K562 (cell line): ENCODE measurements around the gene LMAN1. TPM values are rescaled to one million over a fixed set of nuclear protein-coding genes. Genes with fewer than 3 reads are reported as not detected.

Experiments used
- BCLAF1 ChIP-seq, 2 experiments: fragments of 450-650 bp in 1 of 2; IDR thresholded peaks; 2 replicates each; pipeline ENCODE4 v1.6.1; 2011 to 2017; ENCODE audit warnings: low read depth in 2 of 2, antibody characterized with exemption in 1 of 2, borderline replicate concordance in 1 of 2, low read length in 1 of 2, mild to moderate bottlenecking in 1 of 2, mixed read lengths in 1 of 2; ENCODE audit not compliant: control insufficient read depth in 1 of 2
- POLR2A ChIP-seq: fragments of 450-650 bp; conservative IDR thresholded peaks from 2 replicates; pipeline ENCODE4 v1.6.1; 2016
- SNRNP70 ChIP-seq: fragments of 200-400 bp; formaldehyde crosslinking; optimal IDR thresholded peaks from 2 replicates; pipeline ENCODE3; 2017; ENCODE audit warnings: low read depth, low read length
- polyA plus RNA-seq, 8 experiments: library from polyadenylated mRNA; depleted of rRNA in 4 of 8; stranded (reverse) in 5 of 8; unstranded in 3 of 8; fragments of >200 nt; fragmentation: Nextera tagmentation in 2 of 8; fragmentation: Illumina TruSeq in 1 of 8; extraction: Ambion mirVana in 2 of 8; extraction: Trizol in 1 of 8; gene quantifications; 2 replicates each; pipeline versions ENCODE4 v1.2.1 to v1.2.3, GENCODE V29; 2011 to 2014; ENCODE audit warnings: inconsistent platforms in 1 of 8, missing spikeins in 1 of 8
- total RNA-seq, 7 experiments: library from RNA; depleted of rRNA in 6 of 7; stranded (reverse); fragments of >200 nt in 6 of 7; fragmentation: Illumina TruSeq in 2 of 7; extraction: Trizol in 2 of 7; gene quantifications; 2 replicates each; pipeline versions ENCODE4 v1.2.1 to v1.2.3, GENCODE V29; 2011 to 2021; ENCODE audit warnings: low replicate concordance in 1 of 7
- TF ChIP-seq, protein P1 (sequence below): sonication (generic); formaldehyde crosslinking; IDR thresholded peaks from 2 replicates; pipeline ENCODE4 v1.8.0; 2023; ENCODE audit warnings: missing genetic modification reagents, mild to moderate bottlenecking, borderline replicate concordance
- TF ChIP-seq, protein P2 (sequence below): fragments of 450-650 bp; IDR thresholded peaks from 2 replicates; pipeline ENCODE4 v1.6.1; 2016; ENCODE audit warnings: borderline replicate concordance
- TF ChIP-seq, protein P3 (sequence below), 2 experiments: fragments of 150-350 bp in 1 of 2; IDR thresholded peaks; 2 replicates each; pipeline ENCODE4 v1.6.1; 2012 to 2016; ENCODE audit warnings: low read depth in 2 of 2, low read length in 2 of 2, mild to moderate bottlenecking in 1 of 2, moderate library complexity in 1 of 2

LMAN1 gene
- total and polyA plus RNA-seq, 9 of the 15 experiments (the other 6 are each of a cell fraction or from before 2014, with no cell fraction given), result 18.8 to 108 (median 71.2) TPM

DNA sequence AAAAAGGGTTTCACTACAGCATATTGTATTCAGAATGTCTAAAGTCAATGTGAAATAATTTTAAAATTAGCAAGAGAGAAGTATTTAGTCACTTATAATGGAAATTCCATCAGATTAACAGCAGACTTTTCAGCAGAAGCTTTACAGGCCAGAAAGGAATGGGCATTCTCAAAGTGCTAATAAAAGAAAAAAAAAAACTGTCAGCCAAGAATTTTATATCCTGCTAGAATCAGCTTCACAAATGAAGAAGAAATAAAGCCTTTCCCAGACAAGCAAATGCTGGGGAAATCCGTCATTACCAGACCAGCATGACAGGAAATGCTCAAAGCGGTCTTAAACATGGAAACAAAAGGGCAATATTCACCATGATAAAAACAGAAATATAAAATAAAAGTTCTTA lies 18.8 kb downstream of the LMAN1 start (continued):
- TF ChIP-seq, protein P1, sequence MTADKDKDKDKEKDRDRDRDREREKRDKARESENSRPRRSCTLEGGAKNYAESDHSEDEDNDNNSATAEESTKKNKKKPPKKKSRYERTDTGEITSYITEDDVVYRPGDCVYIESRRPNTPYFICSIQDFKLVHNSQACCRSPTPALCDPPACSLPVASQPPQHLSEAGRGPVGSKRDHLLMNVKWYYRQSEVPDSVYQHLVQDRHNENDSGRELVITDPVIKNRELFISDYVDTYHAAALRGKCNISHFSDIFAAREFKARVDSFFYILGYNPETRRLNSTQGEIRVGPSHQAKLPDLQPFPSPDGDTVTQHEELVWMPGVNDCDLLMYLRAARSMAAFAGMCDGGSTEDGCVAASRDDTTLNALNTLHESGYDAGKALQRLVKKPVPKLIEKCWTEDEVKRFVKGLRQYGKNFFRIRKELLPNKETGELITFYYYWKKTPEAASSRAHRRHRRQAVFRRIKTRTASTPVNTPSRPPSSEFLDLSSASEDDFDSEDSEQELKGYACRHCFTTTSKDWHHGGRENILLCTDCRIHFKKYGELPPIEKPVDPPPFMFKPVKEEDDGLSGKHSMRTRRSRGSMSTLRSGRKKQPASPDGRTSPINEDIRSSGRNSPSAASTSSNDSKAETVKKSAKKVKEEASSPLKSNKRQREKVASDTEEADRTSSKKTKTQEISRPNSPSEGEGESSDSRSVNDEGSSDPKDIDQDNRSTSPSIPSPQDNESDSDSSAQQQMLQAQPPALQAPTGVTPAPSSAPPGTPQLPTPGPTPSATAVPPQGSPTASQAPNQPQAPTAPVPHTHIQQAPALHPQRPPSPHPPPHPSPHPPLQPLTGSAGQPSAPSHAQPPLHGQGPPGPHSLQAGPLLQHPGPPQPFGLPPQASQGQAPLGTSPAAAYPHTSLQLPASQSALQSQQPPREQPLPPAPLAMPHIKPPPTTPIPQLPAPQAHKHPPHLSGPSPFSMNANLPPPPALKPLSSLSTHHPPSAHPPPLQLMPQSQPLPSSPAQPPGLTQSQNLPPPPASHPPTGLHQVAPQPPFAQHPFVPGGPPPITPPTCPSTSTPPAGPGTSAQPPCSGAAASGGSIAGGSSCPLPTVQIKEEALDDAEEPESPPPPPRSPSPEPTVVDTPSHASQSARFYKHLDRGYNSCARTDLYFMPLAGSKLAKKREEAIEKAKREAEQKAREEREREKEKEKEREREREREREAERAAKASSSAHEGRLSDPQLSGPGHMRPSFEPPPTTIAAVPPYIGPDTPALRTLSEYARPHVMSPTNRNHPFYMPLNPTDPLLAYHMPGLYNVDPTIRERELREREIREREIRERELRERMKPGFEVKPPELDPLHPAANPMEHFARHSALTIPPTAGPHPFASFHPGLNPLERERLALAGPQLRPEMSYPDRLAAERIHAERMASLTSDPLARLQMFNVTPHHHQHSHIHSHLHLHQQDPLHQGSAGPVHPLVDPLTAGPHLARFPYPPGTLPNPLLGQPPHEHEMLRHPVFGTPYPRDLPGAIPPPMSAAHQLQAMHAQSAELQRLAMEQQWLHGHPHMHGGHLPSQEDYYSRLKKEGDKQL (CRISPR knock-in tag), result no peak
- TF ChIP-seq, protein P2, sequence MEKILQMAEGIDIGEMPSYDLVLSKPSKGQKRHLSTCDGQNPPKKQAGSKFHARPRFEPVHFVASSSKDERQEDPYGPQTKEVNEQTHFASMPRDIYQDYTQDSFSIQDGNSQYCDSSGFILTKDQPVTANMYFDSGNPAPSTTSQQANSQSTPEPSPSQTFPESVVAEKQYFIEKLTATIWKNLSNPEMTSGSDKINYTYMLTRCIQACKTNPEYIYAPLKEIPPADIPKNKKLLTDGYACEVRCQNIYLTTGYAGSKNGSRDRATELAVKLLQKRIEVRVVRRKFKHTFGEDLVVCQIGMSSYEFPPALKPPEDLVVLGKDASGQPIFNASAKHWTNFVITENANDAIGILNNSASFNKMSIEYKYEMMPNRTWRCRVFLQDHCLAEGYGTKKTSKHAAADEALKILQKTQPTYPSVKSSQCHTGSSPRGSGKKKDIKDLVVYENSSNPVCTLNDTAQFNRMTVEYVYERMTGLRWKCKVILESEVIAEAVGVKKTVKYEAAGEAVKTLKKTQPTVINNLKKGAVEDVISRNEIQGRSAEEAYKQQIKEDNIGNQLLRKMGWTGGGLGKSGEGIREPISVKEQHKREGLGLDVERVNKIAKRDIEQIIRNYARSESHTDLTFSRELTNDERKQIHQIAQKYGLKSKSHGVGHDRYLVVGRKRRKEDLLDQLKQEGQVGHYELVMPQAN, result no peak
- TF ChIP-seq, protein P3, sequence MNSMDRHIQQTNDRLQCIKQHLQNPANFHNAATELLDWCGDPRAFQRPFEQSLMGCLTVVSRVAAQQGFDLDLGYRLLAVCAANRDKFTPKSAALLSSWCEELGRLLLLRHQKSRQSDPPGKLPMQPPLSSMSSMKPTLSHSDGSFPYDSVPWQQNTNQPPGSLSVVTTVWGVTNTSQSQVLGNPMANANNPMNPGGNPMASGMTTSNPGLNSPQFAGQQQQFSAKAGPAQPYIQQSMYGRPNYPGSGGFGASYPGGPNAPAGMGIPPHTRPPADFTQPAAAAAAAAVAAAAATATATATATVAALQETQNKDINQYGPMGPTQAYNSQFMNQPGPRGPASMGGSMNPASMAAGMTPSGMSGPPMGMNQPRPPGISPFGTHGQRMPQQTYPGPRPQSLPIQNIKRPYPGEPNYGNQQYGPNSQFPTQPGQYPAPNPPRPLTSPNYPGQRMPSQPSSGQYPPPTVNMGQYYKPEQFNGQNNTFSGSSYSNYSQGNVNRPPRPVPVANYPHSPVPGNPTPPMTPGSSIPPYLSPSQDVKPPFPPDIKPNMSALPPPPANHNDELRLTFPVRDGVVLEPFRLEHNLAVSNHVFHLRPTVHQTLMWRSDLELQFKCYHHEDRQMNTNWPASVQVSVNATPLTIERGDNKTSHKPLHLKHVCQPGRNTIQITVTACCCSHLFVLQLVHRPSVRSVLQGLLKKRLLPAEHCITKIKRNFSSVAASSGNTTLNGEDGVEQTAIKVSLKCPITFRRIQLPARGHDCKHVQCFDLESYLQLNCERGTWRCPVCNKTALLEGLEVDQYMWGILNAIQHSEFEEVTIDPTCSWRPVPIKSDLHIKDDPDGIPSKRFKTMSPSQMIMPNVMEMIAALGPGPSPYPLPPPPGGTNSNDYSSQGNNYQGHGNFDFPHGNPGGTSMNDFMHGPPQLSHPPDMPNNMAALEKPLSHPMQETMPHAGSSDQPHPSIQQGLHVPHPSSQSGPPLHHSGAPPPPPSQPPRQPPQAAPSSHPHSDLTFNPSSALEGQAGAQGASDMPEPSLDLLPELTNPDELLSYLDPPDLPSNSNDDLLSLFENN (IDR thresholded peaks at IDR 0.05; ENCODE audit: low read depth in 2 of 2, low read length in 2 of 2), result no peak
- TF ChIP-seq SNRNP70 (no peak), POLR2A (no peak), BCLAF1 (IDR thresholded peaks at IDR 0.05; ENCODE audit: borderline replicate concordance in 1 of 2, control insufficient read depth in 1 of 2, low read depth in 2 of 2, low read length in 1 of 2) (no peak)
